ENCODE results near the gene ACTRT2. TPM values are rescaled to one million over a fixed set of nuclear protein-coding genes. Genes with fewer than 3 reads are reported as not detected.

The ACTRT2 gene
- polyA plus RNA-seq, 1 of the 3 experiments (the other 2 are of a cell fraction) = not detected

DNA sequence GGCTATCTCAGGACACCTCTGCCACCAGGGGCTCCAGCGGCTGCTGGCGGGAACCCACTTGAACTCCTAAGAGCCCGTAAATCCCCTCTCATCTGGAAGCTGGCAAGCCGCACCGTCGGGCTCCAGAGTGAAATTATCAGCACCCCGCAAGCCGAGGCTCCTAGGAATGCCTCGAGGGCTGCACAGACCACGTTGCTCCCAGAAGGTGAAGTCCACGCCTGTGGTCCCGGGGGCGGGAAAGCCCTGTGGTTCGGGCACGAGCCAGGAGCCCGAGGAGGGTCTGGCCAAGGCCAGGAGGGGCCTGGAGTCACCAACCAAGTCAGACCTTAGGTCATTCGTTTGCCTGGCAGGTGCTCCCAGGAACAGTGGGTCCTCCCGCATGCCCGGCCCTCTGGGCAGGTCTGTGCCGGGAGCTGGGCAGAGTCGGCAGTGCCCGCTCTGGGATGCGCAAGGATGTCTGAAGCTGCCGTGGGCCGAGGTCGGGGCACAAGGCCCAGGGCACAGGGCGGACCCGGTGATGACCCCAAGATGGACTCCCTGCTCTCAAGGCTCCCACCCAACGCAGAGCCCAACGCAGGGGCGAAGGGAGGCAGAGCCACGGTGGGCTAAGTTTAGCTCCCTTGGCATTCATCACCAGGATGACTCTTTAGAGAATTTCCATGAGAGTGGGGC, 8.9 kb downstream of the ACTRT2 start:
- CTCF ChIA-PET = interaction anchor here (0.6 kb wide), 1 partner anchor 380 kb away, joined by 3 read pairs; no protein-coding TSS in a partner anchor
- no peaks in the 10 kb centered on the region for H3K9me3 ChIP-seq
- H3F3A ChIP-seq (replicated peaks; ENCODE audit: insufficient read depth) = no peaks in the 10 kb centered on the region
- H2AFZ ChIP-seq (ENCODE audit: low read depth) = no peak overlapping the region
- 9% methylated on average over 24 of the region's 32 CpGs for WGBS (ENCODE audit: low lambda C conversion rate)
- no peak overlapping the region for H3K4me2 ChIP-seq
- no peaks in the 10 kb centered on the region for H3K27me3 ChIP-seq (ENCODE audit: insufficient read depth)
- TF ChIP-seq MEF2A (IDR thresholded peaks at IDR 0.05; ENCODE audit: borderline replicate concordance, low read depth) (no peak), RCOR1 (IDR thresholded peaks at IDR 0.05; ENCODE audit: low read length) (no peak), TAF1 (IDR thresholded peaks at IDR 0.05; ENCODE audit: borderline replicate concordance, low read depth, low read length) (no peak), MAX (IDR thresholded peaks at IDR 0.05; ENCODE audit: low read depth) (no peak), RFX5 (IDR thresholded peaks at IDR 0.05; ENCODE audit: low read length) (no peak), REST (IDR thresholded peaks at IDR 0.05; ENCODE audit: low read depth, low read length) (no peak), TCF12 (IDR thresholded peaks at IDR 0.05) (no peak), GABPA (IDR thresholded peaks at IDR 0.05; ENCODE audit: low read depth) (no peak), CHD2 (IDR thresholded peaks at IDR 0.05; ENCODE audit: low read length, partially characterized antibody) (no peak)
- TF ChIP-seq, protein P1, sequence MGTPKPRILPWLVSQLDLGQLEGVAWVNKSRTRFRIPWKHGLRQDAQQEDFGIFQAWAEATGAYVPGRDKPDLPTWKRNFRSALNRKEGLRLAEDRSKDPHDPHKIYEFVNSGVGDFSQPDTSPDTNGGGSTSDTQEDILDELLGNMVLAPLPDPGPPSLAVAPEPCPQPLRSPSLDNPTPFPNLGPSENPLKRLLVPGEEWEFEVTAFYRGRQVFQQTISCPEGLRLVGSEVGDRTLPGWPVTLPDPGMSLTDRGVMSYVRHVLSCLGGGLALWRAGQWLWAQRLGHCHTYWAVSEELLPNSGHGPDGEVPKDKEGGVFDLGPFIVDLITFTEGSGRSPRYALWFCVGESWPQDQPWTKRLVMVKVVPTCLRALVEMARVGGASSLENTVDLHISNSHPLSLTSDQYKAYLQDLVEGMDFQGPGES (IDR thresholded peaks at IDR 0.05; ENCODE audit: low read depth, low read length) = no peak
- TF ChIP-seq, protein P2, sequence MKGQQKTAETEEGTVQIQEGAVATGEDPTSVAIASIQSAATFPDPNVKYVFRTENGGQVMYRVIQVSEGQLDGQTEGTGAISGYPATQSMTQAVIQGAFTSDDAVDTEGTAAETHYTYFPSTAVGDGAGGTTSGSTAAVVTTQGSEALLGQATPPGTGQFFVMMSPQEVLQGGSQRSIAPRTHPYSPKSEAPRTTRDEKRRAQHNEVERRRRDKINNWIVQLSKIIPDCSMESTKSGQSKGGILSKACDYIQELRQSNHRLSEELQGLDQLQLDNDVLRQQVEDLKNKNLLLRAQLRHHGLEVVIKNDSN (IDR thresholded peaks at IDR 0.05; ENCODE audit: borderline replicate concordance, low read depth) = no peak
- no peak overlapping the region for H3K4me3 ChIP-seq (ENCODE audit: low read depth in 2 of 2, low read length in 1 of 2)
- no peaks in the 10 kb centered on the region for H3K36me3 ChIP-seq (replicated peaks in 1 of 2; ENCODE audit: control insufficient read depth in 1 of 2, insufficient read depth in 2 of 2, low read length in 1 of 2)
- no peaks in the 10 kb centered on the region for H3K79me2 ChIP-seq (ENCODE audit: insufficient read depth)
- no peak overlapping the region for H3K9ac ChIP-seq
- no peaks in the 10 kb centered on the region for H4K20me1 ChIP-seq (ENCODE audit: insufficient read depth)
- POLR2A ChIA-PET = no interaction called here
- no peak overlapping the region for H3K27ac ChIP-seq (ENCODE audit: low read depth in 2 of 2, low read length in 1 of 2)
- no peaks in the 10 kb centered on the region for H3K4me1 ChIP-seq (ENCODE audit: control insufficient read depth in 1 of 2, insufficient read depth in 2 of 2, low read depth in 1 of 2, low read length in 1 of 2)
- H3K9me2 ChIP-seq = no peaks in the 10 kb centered on the region
- DNase-seq = no peak

All from SK-N-SH (cell line).